NCI-H2171 (cell line): ENCODE measurements around the gene IL24.

ENCODE experiments used
- DNase-seq: peaks from one replicate; lab custom pipeline; 2025; lab: John Stamatoyannopoulos, UW

IL24 gene

GRCh38 chr1:206925106-206925736, 28.0 kb downstream of the IL24 start:
- DNase-seq = no peak

GRCh38 chr1:206926286-206926685, 29.0 kb downstream of the IL24 start:
- no peak for DNase-seq

- DNase-seq = no peak
Observed at GRCh38 chr1:206929524-206929923, 32.3 kb downstream of the IL24 start.

DNA sequence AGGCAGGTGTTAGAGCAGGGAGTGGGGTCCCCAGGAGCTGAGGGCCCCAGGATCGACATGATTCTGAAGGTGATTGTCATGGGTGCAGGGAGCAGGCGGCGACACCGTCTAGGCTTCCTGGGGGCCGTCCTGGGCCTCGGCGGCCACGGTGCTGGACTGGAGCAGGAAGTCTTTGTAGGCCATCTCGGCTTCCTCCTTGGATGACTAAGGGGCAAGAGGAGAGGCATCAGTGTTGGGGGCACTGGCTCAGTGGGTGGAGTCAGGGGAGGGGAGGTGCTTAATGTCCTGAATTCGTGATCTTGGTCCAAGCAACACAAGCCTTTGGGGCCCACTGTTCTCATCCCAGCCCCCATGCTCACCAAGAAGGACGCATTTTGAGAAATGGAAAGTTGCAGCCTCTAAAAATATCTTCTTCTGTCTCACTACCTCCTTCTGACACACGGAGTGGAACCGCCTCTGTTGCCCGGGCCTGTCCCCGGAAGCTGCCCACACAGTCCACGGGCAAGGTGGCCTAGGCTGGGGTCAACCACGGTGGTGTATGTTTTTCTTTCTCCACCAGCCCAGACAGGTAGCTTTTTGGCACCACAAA, 33.1 kb downstream of the IL24 start:
- DNase-seq = no peak

- DNase-seq = no peak
Observed at GRCh38 chr1:206931709-206932108, 34.5 kb downstream of the IL24 start.

- no peak for DNase-seq
Observed at GRCh38 chr1:206932177-206932576, 34.9 kb downstream of the IL24 start.

GRCh38 chr1:206933333-206933945, 36.2 kb downstream of the IL24 start:
- DNase-seq = no peak

GRCh38 chr1:206935491-206936067, 38.3 kb downstream of the IL24 start:
- no peak for DNase-seq

DNA sequence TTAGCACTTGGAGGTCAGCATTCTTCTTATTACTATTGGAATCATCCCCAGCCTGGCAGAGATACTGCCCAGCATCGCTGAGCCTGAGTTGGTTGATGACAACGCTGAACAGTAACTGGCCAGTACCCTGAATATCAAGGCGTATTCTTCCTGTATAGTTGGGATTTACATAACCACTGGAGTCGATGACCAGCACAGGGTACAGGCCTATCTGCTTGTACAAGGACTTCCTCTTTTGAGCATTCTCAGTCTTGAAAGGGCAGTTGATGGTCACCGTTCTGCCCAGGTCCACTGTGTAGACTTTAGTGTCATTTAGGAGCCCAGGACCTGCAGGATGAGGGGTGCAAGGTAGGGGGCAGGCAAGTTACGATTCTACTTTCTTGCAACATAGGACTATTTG, 40.2 kb downstream of the IL24 start:
- DNase-seq = no peak

DNA sequence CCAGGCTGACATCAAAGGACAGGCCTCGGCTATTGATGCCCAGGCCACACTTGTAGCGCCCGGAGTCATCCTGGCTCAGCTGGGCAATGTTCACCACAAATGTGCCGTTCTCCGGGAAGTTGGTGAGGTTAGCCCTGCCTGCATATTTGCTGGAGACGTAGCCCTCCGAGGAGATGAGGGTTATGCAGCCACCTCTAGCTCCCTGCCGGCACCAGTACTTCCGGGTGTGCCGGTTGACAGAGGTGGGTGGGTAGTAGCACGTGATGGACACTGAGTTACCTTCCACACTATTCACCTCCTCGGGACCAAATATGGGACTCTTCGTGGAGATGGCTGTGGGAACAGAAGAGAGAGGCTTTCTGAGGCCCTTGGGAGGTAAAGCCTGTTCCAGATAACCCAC, 41.9 kb downstream of the IL24 start:
- DNase-seq = no peak

DNA sequence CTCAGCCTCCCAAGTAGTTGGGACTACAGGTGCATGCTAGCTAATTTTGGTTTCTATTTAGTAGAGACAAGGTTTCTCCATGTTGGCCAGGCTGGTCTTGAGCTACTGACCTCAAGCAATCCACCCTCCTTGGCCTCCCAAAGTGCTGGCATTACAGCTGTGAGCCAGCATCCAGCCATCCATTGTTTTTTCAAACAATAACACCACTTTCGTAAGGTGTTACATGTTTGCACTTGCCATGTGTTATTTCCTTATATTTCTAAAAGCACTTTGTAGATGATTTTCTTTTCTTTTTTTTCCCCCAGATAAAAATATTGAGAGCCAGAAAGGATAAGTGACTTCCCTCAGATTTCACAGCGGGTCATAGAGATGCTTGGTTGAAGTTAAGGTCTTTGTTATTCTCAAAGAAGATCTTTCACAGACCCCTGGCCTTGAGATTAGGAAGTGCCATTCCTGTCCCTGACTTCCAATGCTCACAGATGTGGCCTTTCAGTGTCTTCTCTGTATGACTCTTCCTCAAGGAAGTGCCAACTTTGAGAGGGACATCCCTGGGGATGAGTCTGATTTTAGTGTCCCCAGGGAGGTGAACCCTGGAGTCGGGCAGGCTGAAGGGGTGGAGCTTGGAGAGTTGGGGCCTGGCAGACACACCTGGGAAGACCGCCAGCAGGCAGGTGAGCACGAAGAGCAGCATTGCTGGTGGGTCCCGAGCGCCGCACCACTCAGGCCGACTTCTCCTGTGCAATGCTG, 42.8 kb downstream of the IL24 start:
- no peak for DNase-seq

DNA sequence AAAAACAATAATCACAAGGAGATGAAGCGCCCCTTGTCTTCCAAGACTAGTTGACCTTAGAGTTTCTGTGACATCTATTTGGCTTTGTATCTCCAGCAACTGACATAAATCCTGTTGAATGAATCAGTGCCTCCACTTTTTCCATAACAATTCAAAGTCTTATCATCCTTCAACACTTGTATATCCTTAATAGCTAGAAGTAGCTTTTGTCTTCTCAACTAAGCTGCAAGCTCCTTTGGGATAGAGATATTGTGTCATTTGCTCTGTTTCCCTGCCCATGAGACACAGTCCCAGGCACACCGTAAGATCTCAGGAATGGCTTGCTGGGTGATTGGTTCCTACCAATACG, 43.3 kb downstream of the IL24 start:
- DNase-seq = no peak

- no peak for DNase-seq
Observed at GRCh38 chr1:206941766-206942418, 44.6 kb downstream of the IL24 start.

GRCh38 chr1:206944703-206945102, 47.5 kb downstream of the IL24 start:
- no peak for DNase-seq

- DNase-seq = no peak
Observed at GRCh38 chr1:206945779-206946178, 48.5 kb downstream of the IL24 start.

GRCh38 chr1:206946261-206946660, 49.0 kb downstream of the IL24 start, which contains the start of gene PIGR:
Gene PIGR (minus strand): TSS chr1:206946466. CDS start chr1:206940531, 5,935 bp downstream.
- no peak for DNase-seq

DNA sequence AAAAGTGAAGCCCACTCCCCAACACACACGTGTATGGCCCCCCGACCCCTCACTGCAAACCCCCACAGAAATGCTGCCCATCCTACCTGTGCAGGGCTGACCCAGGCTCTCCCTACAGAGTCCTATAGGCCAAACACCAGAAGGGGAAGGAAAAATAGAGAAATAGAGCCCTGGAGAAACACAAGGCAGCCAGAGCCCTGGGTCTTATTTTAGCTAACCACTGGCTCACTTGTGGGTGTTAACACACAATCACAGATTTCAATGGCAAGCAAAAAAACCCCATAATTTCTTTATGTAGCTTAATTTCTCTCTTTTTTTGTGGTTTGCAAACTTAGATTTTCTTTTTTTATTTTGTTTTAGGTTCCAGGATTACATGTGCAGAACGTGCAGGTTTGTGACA, 50.0 kb downstream of the IL24 start:
- DNase-seq = no peak

DNA sequence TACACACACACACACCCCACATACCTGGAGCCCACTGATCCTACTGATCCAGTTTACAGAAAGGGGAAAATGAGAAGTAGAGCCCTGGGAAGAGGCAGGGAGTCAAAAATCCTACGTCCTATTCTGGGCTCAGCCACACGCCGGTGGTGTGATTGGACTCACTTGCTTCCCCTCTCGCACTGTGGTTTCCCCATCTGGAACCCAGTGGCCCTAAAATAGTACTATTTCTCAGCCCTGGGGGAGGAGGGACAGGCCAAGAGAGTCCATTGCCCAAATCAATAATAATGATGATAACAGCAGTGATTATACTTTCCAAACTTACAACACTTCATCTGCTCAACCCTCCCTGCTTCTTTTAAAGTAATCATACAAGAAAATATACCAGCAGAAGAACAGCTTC, 52.0 kb downstream of the IL24 start:
- no peak for DNase-seq

- DNase-seq = no peak
Observed at GRCh38 chr1:206949641-206950040, 52.4 kb downstream of the IL24 start.

- DNase-seq = no peak
Observed at GRCh38 chr1:206951318-206952100, 54.3 kb downstream of the IL24 start.

- no peak for DNase-seq
Observed at GRCh38 chr1:206952171-206952570, 54.9 kb downstream of the IL24 start.
